Fibroblast of gingiva (primary cell): ENCODE results near the gene ZNF609.

ENCODE experiments used
- DNase-seq: peaks from one replicate; pipeline ENCODE4 v3.0.0-alpha.2; 2011; ENCODE audit warnings: low read depth

Gene ZNF609, protein sequence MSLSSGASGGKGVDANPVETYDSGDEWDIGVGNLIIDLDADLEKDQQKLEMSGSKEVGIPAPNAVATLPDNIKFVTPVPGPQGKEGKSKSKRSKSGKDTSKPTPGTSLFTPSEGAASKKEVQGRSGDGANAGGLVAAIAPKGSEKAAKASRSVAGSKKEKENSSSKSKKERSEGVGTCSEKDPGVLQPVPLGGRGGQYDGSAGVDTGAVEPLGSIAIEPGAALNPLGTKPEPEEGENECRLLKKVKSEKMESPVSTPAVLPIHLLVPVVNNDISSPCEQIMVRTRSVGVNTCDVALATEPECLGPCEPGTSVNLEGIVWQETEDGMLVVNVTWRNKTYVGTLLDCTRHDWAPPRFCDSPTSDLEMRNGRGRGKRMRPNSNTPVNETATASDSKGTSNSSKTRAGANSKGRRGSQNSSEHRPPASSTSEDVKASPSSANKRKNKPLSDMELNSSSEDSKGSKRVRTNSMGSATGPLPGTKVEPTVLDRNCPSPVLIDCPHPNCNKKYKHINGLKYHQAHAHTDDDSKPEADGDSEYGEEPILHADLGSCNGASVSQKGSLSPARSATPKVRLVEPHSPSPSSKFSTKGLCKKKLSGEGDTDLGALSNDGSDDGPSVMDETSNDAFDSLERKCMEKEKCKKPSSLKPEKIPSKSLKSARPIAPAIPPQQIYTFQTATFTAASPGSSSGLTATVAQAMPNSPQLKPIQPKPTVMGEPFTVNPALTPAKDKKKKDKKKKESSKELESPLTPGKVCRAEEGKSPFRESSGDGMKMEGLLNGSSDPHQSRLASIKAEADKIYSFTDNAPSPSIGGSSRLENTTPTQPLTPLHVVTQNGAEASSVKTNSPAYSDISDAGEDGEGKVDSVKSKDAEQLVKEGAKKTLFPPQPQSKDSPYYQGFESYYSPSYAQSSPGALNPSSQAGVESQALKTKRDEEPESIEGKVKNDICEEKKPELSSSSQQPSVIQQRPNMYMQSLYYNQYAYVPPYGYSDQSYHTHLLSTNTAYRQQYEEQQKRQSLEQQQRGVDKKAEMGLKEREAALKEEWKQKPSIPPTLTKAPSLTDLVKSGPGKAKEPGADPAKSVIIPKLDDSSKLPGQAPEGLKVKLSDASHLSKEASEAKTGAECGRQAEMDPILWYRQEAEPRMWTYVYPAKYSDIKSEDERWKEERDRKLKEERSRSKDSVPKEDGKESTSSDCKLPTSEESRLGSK (N-terminal part only)

DNA sequence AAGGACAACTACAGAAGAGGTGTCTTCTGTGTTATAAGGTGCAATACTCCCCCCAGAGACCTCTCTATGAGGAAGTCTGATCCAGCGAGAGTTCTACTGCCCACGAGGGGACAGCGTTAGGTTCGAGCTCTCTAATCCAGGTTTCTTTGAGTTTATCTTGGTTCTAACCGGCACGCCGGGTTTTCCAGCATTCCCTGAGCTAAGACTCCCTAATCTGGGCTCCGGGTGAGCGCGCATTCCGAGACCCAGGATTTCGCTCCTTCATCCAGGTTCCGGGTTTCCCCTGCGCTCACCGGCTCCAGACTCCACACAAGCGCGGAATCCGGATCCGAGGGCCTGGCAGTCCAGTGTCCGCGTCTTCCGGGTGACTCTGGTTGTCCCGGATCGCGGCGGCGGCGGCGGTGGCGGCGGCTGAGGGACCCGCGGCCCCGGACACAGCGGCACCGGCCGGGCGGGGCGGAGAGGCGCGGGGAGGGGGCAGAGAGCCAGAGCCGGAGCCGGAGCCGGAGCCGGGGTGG lies at the start of gene ZNF609:
Gene ZNF609 (plus strand): TSS at position 373 of the 518 bp plus-strand sequence. CDS start 38,842 bp downstream, outside the sequence.
- DNase-seq = peak; percentile 94

DNA sequence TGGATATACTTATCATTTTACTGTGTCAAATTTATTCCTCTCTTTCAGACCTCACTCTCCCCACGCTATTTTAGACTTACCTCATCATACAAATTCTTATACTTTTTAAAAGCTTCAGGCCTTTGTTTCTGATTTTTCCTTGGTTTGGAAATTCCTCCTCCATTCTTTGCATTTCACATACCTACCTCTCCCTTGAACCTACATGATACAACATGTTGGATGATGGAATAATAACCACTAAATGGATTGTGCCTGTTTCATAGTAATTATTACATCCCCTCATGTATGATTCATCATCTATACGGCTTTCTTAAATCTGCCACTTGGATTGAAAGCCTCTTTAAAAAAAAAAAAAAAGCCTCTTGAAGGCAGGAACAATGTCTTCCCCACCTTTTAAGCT lies 48.2 kb upstream of the ZNF609 start:
- no peak for DNase-seq

DNA sequence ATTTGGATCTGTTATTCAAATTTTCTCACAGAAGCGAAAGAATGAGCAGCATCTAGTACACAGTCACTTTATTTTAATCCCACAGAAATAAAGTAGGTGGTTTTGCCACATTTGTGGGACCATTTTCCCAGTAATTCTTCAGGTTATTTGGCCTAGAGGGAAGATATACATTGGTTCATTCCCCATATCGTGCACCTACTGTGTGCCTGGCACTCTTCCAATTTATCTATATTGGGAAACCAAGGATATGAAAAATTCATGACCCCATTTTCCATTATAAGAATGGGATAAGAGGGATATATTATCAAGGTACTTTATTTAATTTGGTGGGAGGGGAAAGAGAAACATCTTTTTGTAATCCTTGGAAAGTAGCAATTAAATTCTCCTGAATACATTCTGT lies 37.7 kb upstream of the ZNF609 start:
- no peak for DNase-seq

DNA sequence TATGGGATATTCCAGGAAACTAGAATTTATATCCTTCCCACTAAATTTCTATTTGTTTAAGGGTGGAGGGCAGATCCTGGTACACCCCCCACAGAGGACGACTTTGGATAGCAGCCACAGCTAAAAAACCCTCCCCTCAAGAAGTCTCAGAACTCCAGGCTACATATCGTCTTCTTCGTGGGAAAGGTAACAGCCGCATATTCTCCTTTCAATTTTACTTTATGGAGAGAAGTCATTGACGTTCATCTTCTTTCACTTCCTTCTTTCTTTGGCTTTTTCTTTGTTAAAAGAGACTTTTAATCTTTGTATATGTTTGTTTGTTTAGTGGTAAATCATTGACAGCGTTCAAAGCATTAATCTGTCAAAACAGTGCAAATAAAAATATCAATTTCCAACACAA lies 36.4 kb upstream of the ZNF609 start:
- no peak for DNase-seq

GRCh38 chr15:64425221-64425620 lies 35.2 kb upstream of the ZNF609 start:
- DNase-seq = no peak

DNA sequence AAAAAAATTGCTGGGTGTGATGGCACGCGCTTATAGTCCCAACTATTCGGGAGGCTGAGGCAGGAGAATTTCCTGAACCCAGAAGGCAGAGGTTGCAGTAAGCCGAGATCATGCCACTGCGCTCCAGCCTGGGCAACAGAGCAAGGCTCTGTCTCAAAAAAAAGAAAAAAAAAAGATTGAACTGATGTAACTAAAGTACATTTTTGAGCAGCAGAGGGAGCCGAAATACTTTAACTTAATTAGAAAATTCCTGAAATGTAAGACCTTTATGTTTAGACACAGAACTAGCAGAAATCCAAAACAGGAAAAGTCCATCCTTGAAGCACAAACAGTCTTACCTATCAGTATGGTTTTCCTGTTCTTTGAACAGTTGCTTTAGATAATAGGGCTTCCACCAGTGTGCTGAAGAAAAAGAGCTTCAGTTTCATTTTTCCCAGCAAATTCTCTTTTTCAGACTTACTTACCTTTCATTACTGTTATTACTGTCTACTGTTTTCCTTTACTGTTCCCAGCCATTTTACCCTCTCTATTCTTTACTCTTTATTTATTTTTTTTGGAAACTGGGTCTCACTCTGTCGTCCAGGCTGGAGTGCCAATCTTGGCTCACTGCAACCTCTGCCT lies 33.4 kb upstream of the ZNF609 start:
- DNase-seq = peak; percentile 43

DNA sequence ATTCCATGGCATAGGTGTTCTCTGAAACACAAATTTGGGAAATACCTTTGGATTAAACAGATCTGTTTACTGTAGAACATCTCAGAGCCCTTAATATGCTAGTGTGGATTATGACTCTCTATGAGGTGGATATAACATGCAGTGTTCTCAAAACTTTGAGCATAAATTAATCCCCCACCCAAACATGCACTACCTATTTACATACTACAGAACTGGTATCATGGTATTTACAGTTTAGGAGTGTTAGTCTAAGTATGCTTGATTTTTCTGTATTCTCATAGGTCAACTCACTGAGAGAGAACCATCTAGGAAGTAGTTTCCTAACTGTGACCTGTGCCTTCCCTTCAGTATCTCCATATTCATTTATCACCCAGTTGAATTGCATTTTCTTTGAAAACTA lies 30.9 kb upstream of the ZNF609 start:
- DNase-seq = no peak

DNA sequence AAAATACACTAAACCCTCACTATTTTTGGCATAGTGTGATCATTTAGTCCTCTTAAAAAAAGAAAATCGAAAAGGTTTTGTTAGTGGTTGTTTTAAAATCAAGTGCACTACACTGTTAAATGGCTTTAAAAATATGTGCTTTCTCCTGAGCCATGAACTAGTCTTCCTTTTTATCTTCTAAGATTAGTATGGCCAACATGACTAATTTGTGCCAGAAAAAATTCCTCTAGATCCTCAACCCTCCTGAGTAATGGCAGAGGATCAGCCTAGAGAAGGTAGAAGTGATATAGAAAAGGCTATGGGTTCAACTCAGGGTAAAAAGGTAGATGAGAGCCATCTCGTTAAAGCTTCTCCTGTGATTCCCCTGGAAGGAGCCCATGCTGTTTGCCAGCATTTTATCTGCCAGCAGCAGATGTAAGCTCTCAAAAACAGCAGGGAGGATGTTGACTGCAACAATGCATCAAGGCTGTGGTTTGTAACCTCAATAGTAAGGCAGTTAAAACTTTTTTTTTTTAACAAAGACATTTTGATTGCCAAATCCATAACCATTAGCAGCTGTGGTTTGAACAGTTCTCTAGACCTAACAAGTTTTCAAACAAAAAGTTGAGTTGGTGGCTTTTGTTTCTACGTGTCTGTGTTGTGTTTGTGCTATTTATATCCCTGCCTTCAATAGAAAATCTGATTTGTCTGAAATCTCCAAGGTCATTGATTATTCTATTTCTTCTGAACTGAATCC lies 30.2 kb upstream of the ZNF609 start:
- DNase-seq = peak; percentile 93

DNA sequence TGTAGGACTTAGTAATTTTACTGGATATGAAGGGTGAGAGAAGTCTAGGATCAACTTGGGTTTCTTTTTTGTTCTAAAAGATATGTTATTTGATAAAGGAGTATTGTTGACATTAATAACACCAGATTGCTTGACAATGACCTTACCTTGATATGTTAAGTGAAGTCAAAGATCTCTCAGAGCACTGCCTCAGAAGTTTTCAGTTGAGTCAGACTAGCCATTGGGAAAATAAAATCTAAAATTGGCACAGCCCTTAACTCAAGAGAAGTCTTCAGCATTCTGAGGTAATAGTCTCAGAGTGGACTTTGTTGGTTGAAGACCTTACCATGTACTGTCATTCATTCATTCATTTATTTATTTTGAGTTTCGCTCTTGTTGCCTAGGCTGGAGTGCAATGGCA lies 22.4 kb upstream of the ZNF609 start:
- DNase-seq = no peak

DNA sequence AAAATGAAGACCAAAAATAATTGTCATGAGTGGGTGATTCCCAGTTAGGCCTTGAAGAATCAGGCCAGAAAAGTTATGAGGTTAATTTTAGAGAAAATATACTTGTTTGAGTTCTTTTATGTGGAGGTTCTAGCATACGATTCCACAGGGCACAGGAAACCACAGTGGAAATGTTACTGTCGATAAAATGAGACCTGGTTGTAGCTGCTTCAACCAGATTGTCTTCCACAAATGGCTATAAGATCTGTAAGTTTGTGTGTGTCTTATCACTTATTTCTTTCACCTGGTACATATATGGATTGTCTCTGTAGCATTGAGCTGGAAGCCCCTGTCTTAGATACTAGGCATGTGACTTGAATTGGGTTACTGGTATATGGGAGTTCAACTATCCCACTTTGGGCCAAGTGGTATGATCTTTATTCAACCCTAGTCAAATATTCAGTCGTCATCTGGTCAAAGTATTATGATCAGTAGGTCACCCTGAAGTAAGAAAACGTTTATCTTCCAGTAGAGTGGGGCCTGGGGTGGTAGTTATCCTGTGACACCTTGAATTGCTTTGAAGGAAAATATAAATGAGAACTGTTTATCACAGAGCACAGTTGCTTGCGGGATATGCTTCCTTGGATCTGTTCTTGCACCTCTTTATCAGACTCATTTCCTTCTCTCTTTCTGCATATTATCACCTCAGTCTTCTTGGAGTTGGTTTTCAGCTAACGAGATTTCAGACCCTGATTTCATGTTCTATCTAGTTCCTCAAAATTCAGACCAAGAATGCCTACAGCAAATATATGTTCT lies 21.5 kb upstream of the ZNF609 start:
- DNase-seq = no peak

DNA sequence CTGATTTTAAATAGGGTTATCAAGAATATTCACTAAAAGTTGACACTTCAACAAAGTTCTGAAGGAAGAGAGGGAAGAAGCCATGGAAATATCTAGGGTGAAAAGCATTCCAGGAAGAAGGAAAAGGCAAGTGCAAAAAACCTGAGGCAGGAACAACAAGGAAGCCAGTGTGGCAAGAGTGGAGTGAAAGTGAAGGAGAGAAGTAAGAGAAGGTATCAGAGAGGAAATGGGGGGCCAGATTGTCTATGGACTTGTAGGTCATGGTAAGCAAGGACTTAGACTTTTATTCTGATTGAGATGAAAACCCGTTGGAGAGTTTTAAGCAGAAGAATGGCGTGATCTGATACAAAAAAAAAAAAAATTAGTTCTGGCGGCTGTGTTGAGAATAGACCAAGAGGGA lies 18.5 kb upstream of the ZNF609 start:
- DNase-seq = no peak

GRCh38 chr15:64443016-64443415 lies 17.4 kb upstream of the ZNF609 start:
- DNase-seq = no peak

DNA sequence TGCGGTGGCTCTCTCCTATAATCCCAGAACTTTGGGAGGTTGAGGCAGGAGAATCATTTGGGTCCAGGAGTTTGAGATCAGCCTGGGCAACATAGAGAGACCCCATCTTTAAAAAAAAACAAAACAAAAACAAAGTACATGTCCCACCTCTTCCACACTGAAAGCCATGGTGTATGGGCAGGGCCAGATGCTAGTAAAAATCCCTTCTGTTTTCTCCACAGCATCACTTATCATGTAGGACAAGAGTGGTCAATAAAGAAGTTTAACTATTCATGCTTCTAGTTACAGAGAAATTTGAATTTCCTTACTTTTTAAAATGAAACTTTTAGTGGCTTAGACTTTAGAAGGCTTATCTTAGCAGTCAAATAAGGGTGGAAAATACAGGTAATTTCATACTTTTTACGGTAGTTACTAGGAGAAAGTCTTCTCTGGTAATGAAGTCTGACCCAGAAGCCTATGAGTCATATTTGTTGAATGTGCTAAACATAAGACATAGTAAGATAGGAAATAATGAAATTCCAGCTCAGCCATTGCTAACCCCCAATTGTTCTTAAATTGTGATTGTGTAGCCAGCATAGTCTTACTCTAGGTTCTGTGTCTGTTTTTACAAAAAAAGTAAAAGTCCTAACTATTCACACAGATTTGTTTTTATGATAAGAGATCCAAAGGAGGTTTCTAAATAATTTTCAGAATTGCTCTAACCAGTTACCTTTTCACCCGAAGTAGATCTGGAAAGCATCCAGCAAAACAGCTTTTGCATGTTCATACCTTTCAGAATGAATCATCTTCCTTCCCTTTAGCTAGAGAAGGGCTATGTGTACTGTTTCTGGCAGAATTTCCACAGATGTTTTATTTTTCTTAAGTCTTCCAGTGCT lies 16.4 kb upstream of the ZNF609 start:
- peak; percentile 43 for DNase-seq

DNA sequence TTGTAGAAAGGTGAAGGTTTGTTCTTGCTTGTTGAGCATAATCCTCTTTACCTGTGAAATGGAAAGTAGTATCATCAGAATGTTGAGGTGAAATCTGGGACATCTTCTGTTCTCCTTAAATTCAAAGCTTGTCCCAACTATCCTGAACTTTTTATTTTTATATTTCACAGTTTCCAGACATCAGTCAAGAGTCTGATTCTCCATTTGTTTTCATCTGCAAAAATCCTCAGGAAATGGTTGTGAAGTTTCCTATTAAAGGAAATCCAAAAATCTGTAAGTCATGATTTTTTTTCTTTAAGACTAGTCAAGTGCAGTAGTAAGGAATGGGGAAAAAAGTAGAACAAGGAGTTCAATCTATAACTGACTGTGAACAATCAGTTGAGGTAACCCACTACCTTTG lies 15.5 kb upstream of the ZNF609 start:
- DNase-seq = no peak

- no peak for DNase-seq
These were observed 12.7 kb upstream of the ZNF609 start for GRCh38 chr15:64447536-64448315.

GRCh38 chr15:64452988-64453688 lies 7.2 kb upstream of the ZNF609 start:
- peak; percentile 14 for DNase-seq

DNA sequence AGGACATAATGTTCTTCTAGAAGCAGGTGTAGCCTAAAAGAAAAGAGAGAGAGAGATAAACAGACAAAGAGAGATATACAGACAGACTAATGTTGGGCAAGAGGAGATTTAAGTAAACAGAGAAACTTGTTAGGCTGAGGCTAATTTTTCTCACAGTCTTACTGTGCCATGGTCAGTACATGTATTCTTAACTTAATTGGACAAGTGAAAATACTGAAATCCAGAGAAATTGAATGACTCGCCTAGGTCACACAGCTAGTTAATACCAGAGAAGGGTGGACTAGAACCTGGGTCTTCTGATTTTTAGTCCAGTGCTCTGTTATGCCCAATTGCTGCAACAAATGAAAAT lies 6.7 kb upstream of the ZNF609 start:
- no peak for DNase-seq

DNA sequence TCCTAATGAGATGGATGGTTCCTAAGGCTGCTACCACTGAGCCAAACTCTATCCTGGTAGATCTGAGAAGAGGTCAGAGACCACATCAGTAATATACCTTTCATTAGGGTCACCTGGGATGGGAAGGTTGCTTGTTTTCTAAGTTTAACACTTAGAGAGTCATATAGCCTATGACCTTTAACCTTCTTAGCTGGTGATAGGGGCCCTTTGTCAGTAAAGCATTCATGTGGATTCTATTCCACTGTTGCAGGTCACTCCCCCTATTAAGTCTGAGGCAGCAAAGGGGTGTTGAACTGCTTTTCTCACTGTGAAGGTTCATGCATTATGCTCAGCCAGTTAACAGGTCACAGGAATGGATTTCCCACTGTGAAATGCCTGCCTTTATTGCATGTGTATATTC lies 6.1 kb upstream of the ZNF609 start:
- no peak for DNase-seq
